Osteoblast (primary cell): Measurements from ENCODE around the gene BCAR3. TPM values are rescaled to one million over a fixed set of nuclear protein-coding genes. Genes with fewer than 3 reads are reported as not detected.

Source experiments
- DNase-seq: peaks from one replicate; pipeline ENCODE4 v3.0.0; 2011; ENCODE audit warnings: low spot score, mixed read lengths; ENCODE audit not compliant: insufficient read length; ENCODE audit errors: missing footprints
- H2AFZ ChIP-seq: 2 replicates; pipeline ENCODE4 v1.6.0; 2011; ENCODE audit warnings: mild to moderate bottlenecking, low read length
- H3K27ac ChIP-seq: 2 replicates; pipeline ENCODE4 v1.5.1; 2011; ENCODE audit warnings: mild to moderate bottlenecking, low read depth, low read length, moderate library complexity
- H3K27me3 ChIP-seq: 2 replicates; pipeline ENCODE4 v1.6.0; 2012; ENCODE audit warnings: mild to moderate bottlenecking, control low read depth, inconsistent platforms, low read length, moderate library complexity; ENCODE audit not compliant: insufficient read depth
- H3K36me3 ChIP-seq: 2 replicates; pipeline ENCODE4 v1.5.1; 2011; ENCODE audit warnings: mild to moderate bottlenecking, low read length, control low read depth, moderate library complexity; ENCODE audit not compliant: insufficient read depth
- H3K4me1 ChIP-seq: 2 replicates; pipeline ENCODE4 v1.5.1; 2011; ENCODE audit warnings: mild to moderate bottlenecking, low read length, control low read depth, moderate library complexity; ENCODE audit not compliant: insufficient read depth
- H3K4me2 ChIP-seq: 2 replicates; pipeline ENCODE4 v1.6.0; 2011; ENCODE audit warnings: mild to moderate bottlenecking, low read length; ENCODE audit not compliant: insufficient read depth
- H3K4me3 ChIP-seq: fragments of 200-600 bp; sonication (generic); 3 replicates; pipeline ENCODE4 v1.5.1; 2012; ENCODE audit warnings: mild to moderate bottlenecking, low read length, inconsistent platforms; ENCODE audit not compliant: insufficient read depth
- H3K79me2 ChIP-seq: 2 replicates; pipeline ENCODE4 v1.6.0; 2012; ENCODE audit warnings: mild to moderate bottlenecking, low read length, control low read depth, inconsistent platforms; ENCODE audit not compliant: insufficient read depth
- H3K9me3 ChIP-seq: 2 replicates; pipeline ENCODE4 v1.5.1; 2011; ENCODE audit warnings: low read depth, low read length, control low read depth
- H4K20me1 ChIP-seq: 2 replicates; pipeline ENCODE4 v1.6.0; 2012; ENCODE audit warnings: mild to moderate bottlenecking, low read length, control low read depth; ENCODE audit not compliant: insufficient read depth
- total RNA-seq: library from RNA; depleted of rRNA; stranded (reverse); fragments of >200 nt; gene quantifications from 2 replicates; pipeline ENCODE4 v1.2.3, GENCODE V29; 2012
- TF ChIP-seq, protein P1 (sequence below): IDR thresholded peaks from 2 replicates; pipeline ENCODE4 v1.5.1; 2011; ENCODE audit warnings: mild to moderate bottlenecking, low read depth, low read length, moderate library complexity; ENCODE audit errors: extremely low read depth

Gene BCAR3
- total RNA-seq, 1 donor = 34.0 TPM

DNA sequence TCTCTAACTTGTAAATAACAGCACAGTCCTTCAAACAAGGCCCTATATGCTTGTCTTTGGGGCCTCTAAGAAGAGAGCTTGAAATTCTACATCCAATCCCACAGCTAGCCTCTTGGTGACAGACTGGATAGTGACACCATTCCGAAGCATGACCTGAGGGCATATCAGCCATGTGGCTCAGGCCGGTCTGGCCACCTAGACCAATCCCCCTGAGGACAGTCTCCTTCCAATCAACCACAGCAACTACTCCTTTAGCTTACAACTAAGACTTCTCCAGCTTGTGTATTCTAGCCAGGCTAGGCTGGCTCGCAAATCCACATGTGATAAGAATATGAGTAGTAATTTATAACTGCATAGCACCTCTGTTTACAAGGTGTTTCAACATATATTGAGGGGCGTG, 14.0 kb downstream of the BCAR3 start:
- Histone ChIP-seq H3K9me3 (no peaks in the 10 kb centered on the region), H3K4me2 (no peak overlapping the region), H3K4me1 (peaks cover 73% of the 10 kb centered on the region), H3K27ac (no peak overlapping the region), H3K4me3 (no peak overlapping the region), H2AFZ (no peak overlapping the region), H3K36me3 (peaks cover 40% of the 10 kb centered on the region), H3K27me3 (no peaks in the 10 kb centered on the region), H3K79me2 (peaks cover 75% of the 10 kb centered on the region), H4K20me1 (peaks cover 54% of the 10 kb centered on the region)
- TF ChIP-seq, protein P1, sequence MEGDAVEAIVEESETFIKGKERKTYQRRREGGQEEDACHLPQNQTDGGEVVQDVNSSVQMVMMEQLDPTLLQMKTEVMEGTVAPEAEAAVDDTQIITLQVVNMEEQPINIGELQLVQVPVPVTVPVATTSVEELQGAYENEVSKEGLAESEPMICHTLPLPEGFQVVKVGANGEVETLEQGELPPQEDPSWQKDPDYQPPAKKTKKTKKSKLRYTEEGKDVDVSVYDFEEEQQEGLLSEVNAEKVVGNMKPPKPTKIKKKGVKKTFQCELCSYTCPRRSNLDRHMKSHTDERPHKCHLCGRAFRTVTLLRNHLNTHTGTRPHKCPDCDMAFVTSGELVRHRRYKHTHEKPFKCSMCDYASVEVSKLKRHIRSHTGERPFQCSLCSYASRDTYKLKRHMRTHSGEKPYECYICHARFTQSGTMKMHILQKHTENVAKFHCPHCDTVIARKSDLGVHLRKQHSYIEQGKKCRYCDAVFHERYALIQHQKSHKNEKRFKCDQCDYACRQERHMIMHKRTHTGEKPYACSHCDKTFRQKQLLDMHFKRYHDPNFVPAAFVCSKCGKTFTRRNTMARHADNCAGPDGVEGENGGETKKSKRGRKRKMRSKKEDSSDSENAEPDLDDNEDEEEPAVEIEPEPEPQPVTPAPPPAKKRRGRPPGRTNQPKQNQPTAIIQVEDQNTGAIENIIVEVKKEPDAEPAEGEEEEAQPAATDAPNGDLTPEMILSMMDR = no peak
- no peak for DNase-seq

DNA sequence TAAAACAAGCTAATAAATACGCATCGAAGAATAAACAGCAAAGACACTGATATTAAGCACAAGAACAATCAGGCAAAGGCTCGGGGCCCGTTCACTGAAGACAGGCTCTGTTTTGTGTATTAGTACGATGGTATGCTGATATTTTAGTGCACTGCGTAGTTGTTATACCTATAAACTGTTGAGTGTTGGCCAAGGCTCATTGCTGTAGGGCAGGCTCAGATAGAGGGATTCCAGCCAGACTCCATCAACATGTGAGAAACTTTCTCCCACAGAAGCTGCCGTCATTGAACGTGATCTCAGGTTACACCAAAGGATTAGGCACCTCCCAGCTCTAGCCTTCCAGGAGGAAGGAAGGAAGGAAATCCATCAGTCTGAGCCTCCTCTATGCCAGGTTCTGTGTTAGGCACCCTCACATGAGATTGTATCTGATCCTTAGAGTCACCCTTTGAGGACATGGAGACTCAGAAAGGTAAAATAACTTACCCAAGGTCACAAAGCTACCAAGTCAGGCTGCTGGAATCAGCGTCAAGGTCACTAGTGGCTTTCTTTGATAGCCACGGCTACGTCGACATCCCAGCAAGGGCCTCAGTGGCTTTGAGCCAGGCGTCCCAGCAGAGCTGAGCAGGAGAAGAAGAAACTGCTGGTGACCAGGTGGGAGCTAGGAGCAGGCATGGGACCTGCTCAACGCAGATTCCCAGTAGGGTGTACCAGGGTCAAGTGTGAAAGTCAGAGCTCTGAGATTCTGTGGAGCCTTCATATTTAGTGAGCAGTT, 14.8 kb downstream of the BCAR3 start:
- no peak for DNase-seq
- peaks cover 46% of the 10 kb centered on the region for H4K20me1 ChIP-seq
- no peak overlapping the region for H3K4me3 ChIP-seq
- no peak overlapping the region for H2AFZ ChIP-seq
- peaks cover 40% of the 10 kb centered on the region for H3K36me3 ChIP-seq
- H3K4me2 ChIP-seq = no peak overlapping the region
- peaks cover 73% of the 10 kb centered on the region for H3K4me1 ChIP-seq
- no peak overlapping the region for H3K27ac ChIP-seq
- H3K79me2 ChIP-seq = peaks cover 68% of the 10 kb centered on the region
- no peaks in the 10 kb centered on the region for H3K9me3 ChIP-seq
- TF ChIP-seq, protein P1 = no peak
- H3K27me3 ChIP-seq = no peaks in the 10 kb centered on the region

DNA sequence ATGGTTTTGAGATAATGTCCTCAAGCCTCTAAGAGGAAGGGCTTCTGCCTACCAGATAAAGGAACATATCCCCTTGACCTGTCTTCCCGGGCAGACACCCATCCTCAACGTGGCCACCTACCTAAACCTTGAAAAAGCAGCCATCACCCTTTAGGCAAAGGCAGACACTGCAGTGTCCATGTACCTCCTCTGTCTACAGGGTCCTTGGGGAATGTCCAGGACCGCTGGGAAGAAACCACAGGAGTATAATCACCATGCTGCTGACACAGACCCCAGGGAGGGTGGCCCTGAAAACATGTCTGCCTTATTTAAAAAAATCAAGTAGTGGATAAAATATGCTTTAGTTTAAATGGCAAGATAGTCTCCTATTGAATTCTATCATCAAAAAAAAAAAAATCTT, 16.6 kb downstream of the BCAR3 start:
- Histone ChIP-seq H3K4me2 (peak overlapping the region; percentile 69), H3K36me3 (peaks cover 33% of the 10 kb centered on the region), H3K4me1 (peaks cover 68% of the 10 kb centered on the region), H2AFZ (no peak overlapping the region), H3K27me3 (no peaks in the 10 kb centered on the region), H3K9me3 (no peaks in the 10 kb centered on the region), H3K79me2 (peaks cover 72% of the 10 kb centered on the region), H3K27ac (peak overlapping the region; percentile 92), H4K20me1 (peaks cover 37% of the 10 kb centered on the region), H3K4me3 (peak overlapping the region; percentile 44)
- TF ChIP-seq, protein P1 = no peak
- DNase-seq = no peak

DNA sequence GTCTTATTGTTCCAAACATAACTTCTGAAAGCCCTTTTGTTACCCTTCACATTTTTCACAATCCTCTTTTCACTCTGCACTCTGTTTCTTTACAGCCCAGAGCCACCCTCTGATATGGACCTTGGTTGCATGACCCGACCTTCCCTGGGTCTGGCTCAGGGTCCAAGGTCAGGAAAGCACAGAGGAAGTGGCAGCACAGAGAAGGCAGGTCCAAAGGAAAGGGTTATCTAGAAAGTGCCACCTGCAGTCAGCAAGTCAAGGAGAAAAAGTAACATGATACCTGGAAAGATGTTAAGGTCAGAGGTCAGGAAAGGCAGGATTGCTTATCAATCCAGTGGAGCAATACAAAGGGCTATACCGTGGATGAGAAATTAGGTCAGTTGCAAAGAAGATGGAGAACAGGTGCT, 18.4 kb downstream of the BCAR3 start:
- Histone ChIP-seq H3K27me3 (no peaks in the 10 kb centered on the region), H3K9me3 (no peaks in the 10 kb centered on the region), H3K36me3 (peaks cover 35% of the 10 kb centered on the region), H3K79me2 (peaks cover 74% of the 10 kb centered on the region), H3K4me2 (peak overlapping the region; percentile 84), H4K20me1 (peaks cover 25% of the 10 kb centered on the region), H2AFZ (no peak overlapping the region), H3K4me3 (no peak overlapping the region), H3K4me1 (peaks cover 61% of the 10 kb centered on the region), H3K27ac (peak overlapping the region; percentile 92)
- TF ChIP-seq, protein P1 = no peak
- DNase-seq = no peak
